Measurements from ENCODE around the gene SBK1. TPM values are rescaled to one million over a fixed set of nuclear protein-coding genes. Genes with fewer than 3 reads are reported as not detected.

The SBK1 gene
- total and polyA plus RNA-seq, 10 of the 15 experiments (the other 5 are each of a cell fraction or from before 2014, with no cell fraction given), result 0.04 to 0.26 (median 0.06) TPM; not detected in 4

DNA sequence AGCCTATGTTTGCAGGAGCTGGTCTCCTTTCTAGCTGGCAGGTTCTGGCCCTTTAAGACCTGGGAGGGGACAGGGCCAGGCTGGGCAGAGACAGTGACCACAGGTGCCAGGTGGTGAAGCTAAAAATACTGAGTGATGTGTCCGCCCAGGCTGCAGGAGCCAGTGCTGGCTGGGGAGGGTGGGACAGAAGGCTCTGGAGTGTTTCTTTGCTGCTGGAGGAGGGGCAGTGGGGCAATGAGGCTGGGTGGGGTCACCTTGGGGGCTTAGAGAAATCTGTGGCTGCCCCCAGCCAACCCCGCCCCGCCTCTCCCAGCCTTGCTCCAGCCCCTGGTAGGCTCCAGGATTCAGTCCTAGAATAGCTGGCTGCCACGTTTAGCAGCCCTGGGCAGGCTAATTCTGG lies 30.4 kb upstream of the SBK1 start:
- RAD21 ChIA-PET (ENCODE audit: unreplicated experiment), result no interaction called here

DNA sequence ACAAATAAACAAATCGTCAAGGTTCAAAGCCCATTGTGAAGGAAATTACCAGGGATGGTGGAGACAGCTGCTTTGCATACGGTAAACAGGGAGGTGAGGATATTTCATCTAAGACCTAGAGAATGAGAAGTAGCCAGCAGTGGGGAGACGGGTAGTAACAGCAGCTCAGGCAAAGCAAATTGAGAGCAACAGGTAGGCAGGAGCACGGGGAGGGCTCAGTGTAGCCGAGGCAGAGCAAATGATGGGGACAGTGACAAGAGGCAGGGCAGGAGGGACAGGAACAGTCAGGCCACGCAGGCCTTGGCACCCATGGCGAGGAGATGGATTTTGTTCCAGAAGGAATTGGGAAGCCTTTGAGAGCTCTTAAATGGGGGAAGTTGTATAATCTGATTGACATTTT lies 29.0 kb upstream of the SBK1 start:
- Histone ChIP-seq H3K4me2 (ENCODE audit: control insufficient read depth, insufficient read depth) (no peak overlapping the region), H3K4me1 (ENCODE audit: control insufficient read depth, insufficient read depth, low read length) (no peaks in the 10 kb centered on the region), H2AFZ (ENCODE audit: control insufficient read depth, low read depth, low read length) (no peak overlapping the region), H3K79me2 (ENCODE audit: control insufficient read depth, insufficient read depth, low read length) (no peaks in the 10 kb centered on the region), H3K36me3 (ENCODE audit: control insufficient read depth in 2 of 2, insufficient read depth in 2 of 2, low read length in 1 of 2) (no peaks in the 10 kb centered on the region), H3K9ac (ENCODE audit: control insufficient read depth, insufficient read depth, low read length) (no peak overlapping the region), H3K27ac (ENCODE audit: control insufficient read depth, insufficient read depth) (no peak overlapping the region), H4K20me1 (ENCODE audit: control insufficient read depth, insufficient read depth) (no peaks in the 10 kb centered on the region), H3K9me3 (replicated peaks; ENCODE audit: control insufficient read depth, insufficient read depth, low read length) (no peaks in the 10 kb centered on the region), H3K4me3 (no peak overlapping the region), H3K27me3 (replicated peaks in 1 of 2; ENCODE audit: control insufficient read depth in 2 of 2, insufficient read depth in 2 of 2, low read length in 1 of 2) (peaks cover 0 to 6% of the 10 kb centered on the region in 2 experiments; a peak in 3 of 4 replicates)
- no peak for TF ChIP-seq SUPT20H (IDR thresholded peaks at IDR 0.05; ENCODE audit: borderline replicate concordance, control insufficient read depth, low read depth, low read length)
- TF ChIP-seq, protein P1, sequence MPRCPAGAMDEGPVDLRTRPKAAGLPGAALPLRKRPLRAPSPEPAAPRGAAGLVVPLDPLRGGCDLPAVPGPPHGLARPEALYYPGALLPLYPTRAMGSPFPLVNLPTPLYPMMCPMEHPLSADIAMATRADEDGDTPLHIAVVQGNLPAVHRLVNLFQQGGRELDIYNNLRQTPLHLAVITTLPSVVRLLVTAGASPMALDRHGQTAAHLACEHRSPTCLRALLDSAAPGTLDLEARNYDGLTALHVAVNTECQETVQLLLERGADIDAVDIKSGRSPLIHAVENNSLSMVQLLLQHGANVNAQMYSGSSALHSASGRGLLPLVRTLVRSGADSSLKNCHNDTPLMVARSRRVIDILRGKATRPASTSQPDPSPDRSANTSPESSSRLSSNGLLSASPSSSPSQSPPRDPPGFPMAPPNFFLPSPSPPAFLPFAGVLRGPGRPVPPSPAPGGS (IDR thresholded peaks at IDR 0.05; ENCODE audit: borderline replicate concordance, insufficient read depth, low read depth, low read length, poor library complexity, severe bottlenecking), result no peak
- TF ChIP-seq RUNX3 (IDR thresholded peaks at IDR 0.05; ENCODE audit: low read length), result no peak
- no peak for TF ChIP-seq EED (IDR thresholded peaks at IDR 0.05; ENCODE audit: low read depth)
- TF ChIP-seq CHD2 (IDR thresholded peaks at IDR 0.05; ENCODE audit: borderline replicate concordance, low read depth, low read length), result no peak
- TF ChIP-seq KDM1A (IDR thresholded peaks at IDR 0.05; ENCODE audit: borderline replicate concordance), result no peak
- no peak for TF ChIP-seq SIN3A (IDR thresholded peaks at IDR 0.05; ENCODE audit: low read depth, low read length)
- no peak for TF ChIP-seq SMAD1 (IDR thresholded peaks at IDR 0.05; ENCODE audit: low read depth, partially characterized antibody)
- TF ChIP-seq, protein P2, sequence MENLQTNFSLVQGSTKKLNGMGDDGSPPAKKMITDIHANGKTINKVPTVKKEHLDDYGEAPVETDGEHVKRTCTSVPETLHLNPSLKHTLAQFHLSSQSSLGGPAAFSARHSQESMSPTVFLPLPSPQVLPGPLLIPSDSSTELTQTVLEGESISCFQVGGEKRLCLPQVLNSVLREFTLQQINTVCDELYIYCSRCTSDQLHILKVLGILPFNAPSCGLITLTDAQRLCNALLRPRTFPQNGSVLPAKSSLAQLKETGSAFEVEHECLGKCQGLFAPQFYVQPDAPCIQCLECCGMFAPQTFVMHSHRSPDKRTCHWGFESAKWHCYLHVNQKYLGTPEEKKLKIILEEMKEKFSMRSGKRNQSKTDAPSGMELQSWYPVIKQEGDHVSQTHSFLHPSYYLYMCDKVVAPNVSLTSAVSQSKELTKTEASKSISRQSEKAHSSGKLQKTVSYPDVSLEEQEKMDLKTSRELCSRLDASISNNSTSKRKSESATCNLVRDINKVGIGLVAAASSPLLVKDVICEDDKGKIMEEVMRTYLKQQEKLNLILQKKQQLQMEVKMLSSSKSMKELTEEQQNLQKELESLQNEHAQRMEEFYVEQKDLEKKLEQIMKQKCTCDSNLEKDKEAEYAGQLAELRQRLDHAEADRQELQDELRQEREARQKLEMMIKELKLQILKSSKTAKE (IDR thresholded peaks at IDR 0.05; ENCODE audit: low read depth, poor library complexity, severe bottlenecking), result no peak
- intact Hi-C loops (cut with micrococcal nuclease; ENCODE audit: unreplicated experiment) (no loop called here), in situ Hi-C loops (cut with MboI) (no loop called here)
- ChIA-PET POLR2A (no interaction called here), CTCF (interaction anchor here (1.0 to 1.2 kb wide), 2 partner anchors 55 to 64 kb away, joined by 3 to 5 read pairs; no protein-coding TSS in a partner anchor), RAD21 (ENCODE audit: unreplicated experiment) (interaction anchor here (1.2 kb wide), 1 partner anchor 14 kb away, joined by 3 read pairs; no protein-coding TSS in a partner anchor), SMC1A (ENCODE audit: uncharacterized antibody, unreplicated experiment) (interaction anchor here (1.4 kb wide), 2 partner anchors 10 to 61 kb away, joined by 3 read pairs; no protein-coding TSS in a partner anchor)
- ATAC-seq (no peak), DNase-seq (ENCODE audit: low read depth, low spot score) (no peak), FAIRE-seq (no peak)
- WGBS (ENCODE audit: insufficient coverage, insufficient replicate concordance, low lambda C conversion rate, missing lambda C conversion rate), result 27% methylated on average over 7 of the region's 7 CpGs
- no TSS peak for BruUV-seq (replicated peaks)

More for the DNA sequence above, 30.4 kb upstream of the SBK1 start:
- peaks cover 0 to 6% of the 10 kb centered on the region in 2 experiments; a peak in 3 of 4 replicates for H3K27me3 ChIP-seq (replicated peaks in 1 of 2; ENCODE audit: control insufficient read depth in 2 of 2, insufficient read depth in 2 of 2, low read length in 1 of 2)
- POLR2A ChIA-PET, result no interaction called here
- no peak overlapping the region for H3K9ac ChIP-seq (ENCODE audit: control insufficient read depth, insufficient read depth, low read length)
- 0% methylated on average over 4 of the region's 4 CpGs for WGBS (ENCODE audit: insufficient coverage, insufficient replicate concordance, low lambda C conversion rate, missing lambda C conversion rate)
- no peak overlapping the region for H3K4me3 ChIP-seq
- no peaks in the 10 kb centered on the region for H3K79me2 ChIP-seq (ENCODE audit: control insufficient read depth, insufficient read depth, low read length)
- H3K4me2 ChIP-seq (ENCODE audit: control insufficient read depth, insufficient read depth), result no peak overlapping the region
- ATAC-seq, result no peak
- no TSS peak for BruUV-seq (replicated peaks)
- no peak overlapping the region for H2AFZ ChIP-seq (ENCODE audit: control insufficient read depth, low read depth, low read length)
- no peaks in the 10 kb centered on the region for H4K20me1 ChIP-seq (ENCODE audit: control insufficient read depth, insufficient read depth)
- SMC1A ChIA-PET (ENCODE audit: uncharacterized antibody, unreplicated experiment), result no interaction called here
- in situ Hi-C loops (cut with MboI) (no loop called here), intact Hi-C loops (cut with micrococcal nuclease; ENCODE audit: unreplicated experiment) (no loop called here)
- no peaks in the 10 kb centered on the region for H3K4me1 ChIP-seq (ENCODE audit: control insufficient read depth, insufficient read depth, low read length)
- no peaks in the 10 kb centered on the region for H3K9me3 ChIP-seq (replicated peaks; ENCODE audit: control insufficient read depth, insufficient read depth, low read length)
- no peak overlapping the region for H3K27ac ChIP-seq (ENCODE audit: control insufficient read depth, insufficient read depth)
- FAIRE-seq, result no peak
- CTCF ChIA-PET, result interaction anchor here (1.2 kb wide), 1 partner anchor 65 kb away, joined by 5 read pairs; no protein-coding TSS in a partner anchor
- DNase-seq (ENCODE audit: low read depth, low spot score), result no peak
- TF ChIP-seq POLR2AphosphoS5 (IDR thresholded peaks at IDR 0.05; ENCODE audit: low read length) (no peak), ZBED1 (IDR thresholded peaks at IDR 0.05; ENCODE audit: borderline replicate concordance) (no peak)
- TF ChIP-seq, protein P3, sequence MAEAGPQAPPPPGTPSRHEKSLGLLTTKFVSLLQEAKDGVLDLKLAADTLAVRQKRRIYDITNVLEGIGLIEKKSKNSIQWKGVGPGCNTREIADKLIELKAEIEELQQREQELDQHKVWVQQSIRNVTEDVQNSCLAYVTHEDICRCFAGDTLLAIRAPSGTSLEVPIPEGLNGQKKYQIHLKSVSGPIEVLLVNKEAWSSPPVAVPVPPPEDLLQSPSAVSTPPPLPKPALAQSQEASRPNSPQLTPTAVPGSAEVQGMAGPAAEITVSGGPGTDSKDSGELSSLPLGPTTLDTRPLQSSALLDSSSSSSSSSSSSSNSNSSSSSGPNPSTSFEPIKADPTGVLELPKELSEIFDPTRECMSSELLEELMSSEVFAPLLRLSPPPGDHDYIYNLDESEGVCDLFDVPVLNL (IDR thresholded peaks at IDR 0.05; ENCODE audit: low read depth, low read length), result no peak
- no peaks in the 10 kb centered on the region for H3K36me3 ChIP-seq (ENCODE audit: control insufficient read depth in 2 of 2, insufficient read depth in 2 of 2, low read length in 1 of 2)

Data from GM12878 (cell line).